ENCODE results near the gene ABI1. TPM values are rescaled to one million over a fixed set of nuclear protein-coding genes. Genes with fewer than 3 reads are reported as not detected.

Gene ABI1
- total and polyA plus RNA-seq, 2 of the 4 experiments (the other 2 are of a cell fraction), result 49.6 to 71.3 TPM

- Histone ChIP-seq H3K14ac (replicated peaks; ENCODE audit: low read depth, low read length) (no peak overlapping the region), H3K56ac (ENCODE audit: extremely low read depth, insufficient read depth, low read length) (no peak overlapping the region), H3K4me2 (ENCODE audit: low read depth, low read length) (no peak overlapping the region), H3K9ac (ENCODE audit: low read depth, low read length) (no peak overlapping the region), H3K36me3 (ENCODE audit: control insufficient read depth, insufficient read depth, low read length) (peaks cover 18% of the 10 kb centered on the region), H3K27me3 (ENCODE audit: control insufficient read depth, insufficient read depth, low read length) (no peaks in the 10 kb centered on the region), H3K4ac (ENCODE audit: low read depth, low read length) (no peak overlapping the region), H2AFZ (replicated peaks; ENCODE audit: low read length, poor library complexity) (no peak overlapping the region), H2AK5ac (ENCODE audit: low read depth, low read length) (no peak overlapping the region), H2BK120ac (ENCODE audit: low read depth, low read length) (no peak overlapping the region), H3K23ac (ENCODE audit: low read depth, low read length) (no peak overlapping the region), H4K5ac (ENCODE audit: low read depth, low read length) (no peak overlapping the region), H2AK9ac (replicated peaks; ENCODE audit: low read depth, low read length, poor library complexity) (no peak overlapping the region), H2BK20ac (ENCODE audit: low read depth, low read length) (no peak overlapping the region), H4K8ac (ENCODE audit: low read depth in 2 of 2, low read length in 2 of 2) (no peak overlapping the region), H3K4me1 (ENCODE audit: control insufficient read depth, insufficient read depth, low read length) (no peaks in the 10 kb centered on the region), H3K9me3 (ENCODE audit: control insufficient read depth, insufficient read depth, low read length) (no peaks in the 10 kb centered on the region), H3K4me3 (ENCODE audit: insufficient read depth, low read depth, low read length) (no peak overlapping the region), H2BK5ac (ENCODE audit: low read depth, low read length, poor library complexity, severe bottlenecking) (no peak overlapping the region), H3K18ac (ENCODE audit: low read depth, low read length) (no peak overlapping the region), H4K20me1 (ENCODE audit: insufficient read depth, low read length) (no peaks in the 10 kb centered on the region; the same call in 1 of the 2 replicates), H3K9me1 (ENCODE audit: insufficient read depth, low read length) (no peaks in the 10 kb centered on the region; the same call in 1 of the 2 replicates), H2BK15ac (ENCODE audit: low read depth, low read length) (no peak overlapping the region), H4K91ac (ENCODE audit: insufficient read depth, low read depth, low read length) (no peak overlapping the region), H3K79me1 (ENCODE audit: low read depth in 1 of 2, low read length in 2 of 2) (no peaks in the 10 kb centered on the region), H3K27ac (ENCODE audit: insufficient read depth, low read length) (no peak overlapping the region)
- WGBS, 2 experiments (ENCODE audit: extremely low coverage in 2 of 2, insufficient read length in 1 of 2), result 88% methylated on average over 6 of the region's 14 CpGs; no CpG with 5 or more reads in 1 of the 2 experiments
- ChIA-PET CTCF (interaction anchor here (1.3 kb wide), 1 partner anchor 8 kb away, joined by 3 read pairs; no protein-coding TSS in a partner anchor), POLR2A (ENCODE audit: unreplicated experiment) (no interaction called here)
- BruUV-seq (replicated peaks), result no TSS peak
- ATAC-seq (ENCODE audit: low read depth), result no peak
- dilution Hi-C loops (cut with HindIII; ENCODE audit: low sequenced_read_pairs, unreplicated experiment), result no loop called here
- TF ChIP-seq MAZ (IDR thresholded peaks at IDR 0.05; ENCODE audit: borderline replicate concordance, low read depth, low read length), result no peak
- no peak for TF ChIP-seq CEBPB (IDR thresholded peaks at IDR 0.05; ENCODE audit: low read depth, low read length)
- no peak for TF ChIP-seq FOS (IDR thresholded peaks at IDR 0.05; ENCODE audit: low read depth, low read length)
- no peak for TF ChIP-seq ELK1 (IDR thresholded peaks at IDR 0.05; ENCODE audit: borderline replicate concordance, low read depth, low read length)
- TF ChIP-seq RFX5 (IDR thresholded peaks at IDR 0.05; ENCODE audit: low read depth, low read length), result no peak
- TF ChIP-seq RCOR1 (IDR thresholded peaks at IDR 0.05; ENCODE audit: insufficient replicate concordance, low read length), result no peak
- no peak for TF ChIP-seq SMC3 (IDR thresholded peaks at IDR 0.05; ENCODE audit: low read depth, low read length)
- TF ChIP-seq CTCF (conservative IDR thresholded peaks at IDR 0.05; ENCODE audit: low read depth, low read length), result no peak
- in situ Hi-C loops (cut with MboI; ENCODE audit: low sequenced_read_pairs), result loop anchor here (5.0 kb wide), 1 partner anchor 143 kb away; no protein-coding TSS in a partner anchor
- DNase-seq, result no peak
- intact Hi-C loops (cut with micrococcal nuclease), result no loop called here
Observed at GRCh38 chr10:26733750-26734568, 126.8 kb downstream of the ABI1 start.
